ENCODE measurements around the gene CSTB.

DNA sequence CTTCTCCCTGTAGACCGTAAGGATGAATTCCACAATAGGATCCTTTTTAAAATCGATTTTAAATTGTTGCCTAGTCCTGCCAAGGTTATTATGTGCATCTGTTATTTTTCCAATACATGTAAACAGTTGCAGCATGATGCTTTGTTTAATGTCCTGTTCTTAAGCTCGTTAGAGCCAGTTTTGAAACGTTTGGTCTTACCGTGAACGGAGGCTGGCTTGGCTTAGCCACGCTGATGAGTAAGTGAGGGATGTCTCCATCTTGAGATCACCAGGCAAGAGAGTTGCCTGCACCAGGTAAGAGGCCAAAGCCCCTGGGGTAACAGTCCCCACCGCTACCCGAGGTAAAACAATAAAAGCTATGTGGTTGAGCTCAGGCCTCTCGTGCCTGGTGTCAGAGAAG is 17.3 kb downstream of the CSTB start:
- no peak for TF ChIP-seq EZH2 (IDR thresholded peaks at IDR 0.05)
- no peak for TF ChIP-seq POLR2AphosphoS5 (IDR thresholded peaks at IDR 0.05; ENCODE audit: borderline replicate concordance, low read depth, low read length)
